Caco-2 (cell line): ENCODE results near the gene KIDINS220. TPM values are rescaled to one million over a fixed set of nuclear protein-coding genes. Genes with fewer than 3 reads are reported as not detected.

Experiments used
- BruUV-seq: library from RNA; stranded (reverse); fragments of 400-500 nt; replicated peaks from 2 replicates; lab custom pipeline; 2021; lab: Mats Ljungman, UMichigan
- CTCF ChIA-PET: fragments of 300-600 bp; sonication (Branson Sonifier 250); formaldehyde crosslinking; loops from one replicate; lab custom pipeline; 2022; ENCODE audit warnings: antibody characterized with exemption; lab: Charles Lee
- POLR2A ChIA-PET: fragments of 300-600 bp; sonication (Branson Sonifier 250); formaldehyde crosslinking; loops from one replicate; lab custom pipeline; 2022; ENCODE audit warnings: antibody characterized with exemption; lab: Charles Lee
- DNase-seq, 2 experiments: peaks; one replicate each; pipeline versions ENCODE4 v3.0.0 to v3.0.0-alpha.2; 2020 to 2022
- H3K27me3 ChIP-seq: replicated peaks from 2 replicates; pipeline ENCODE4 v1.6.0; 2011; ENCODE audit warnings: low read length; ENCODE audit not compliant: control insufficient read depth, insufficient read depth
- H3K36me3 ChIP-seq: 2 replicates; pipeline ENCODE4 v1.5.1; 2011; ENCODE audit warnings: low read length; ENCODE audit not compliant: control insufficient read depth, insufficient read depth
- H3K4me1 ChIP-seq: fragments of 250-450 bp; sonication (Bioruptor Pico); 2 replicates; pipeline ENCODE4 v1.5.1; 2020; ENCODE audit warnings: mild to moderate bottlenecking
- H3K4me3 ChIP-seq: 2 replicates; pipeline ENCODE4 v1.5.1; 2011; ENCODE audit warnings: low read depth, mild to moderate bottlenecking, control low read depth, low read length
- H3K9me3 ChIP-seq: fragments of 250-450 bp; sonication (Bioruptor Pico); 2 replicates; pipeline ENCODE4 v1.5.1; 2020; ENCODE audit warnings: mild to moderate bottlenecking, moderate library complexity
- H3K27ac Mint-ChIP-seq: one replicate; pipeline ENCODE4 v1.8.0; 2022; ENCODE audit warnings: mixed read lengths; ENCODE audit not compliant: unreplicated experiment
- H3K27me3 Mint-ChIP-seq: one replicate; pipeline ENCODE4 v1.8.0; 2022; ENCODE audit warnings: mixed read lengths; ENCODE audit not compliant: insufficient read depth, unreplicated experiment
- H3K36me3 Mint-ChIP-seq: one replicate; pipeline ENCODE4 v1.8.0; 2022; ENCODE audit warnings: mild to moderate bottlenecking, mixed read lengths; ENCODE audit not compliant: insufficient read depth, unreplicated experiment
- H3K4me1 Mint-ChIP-seq: one replicate; pipeline ENCODE4 v1.8.0; 2022; ENCODE audit warnings: low read depth, mixed read lengths; ENCODE audit not compliant: unreplicated experiment
- H3K4me3 Mint-ChIP-seq: one replicate; pipeline ENCODE4 v1.8.0; 2022; ENCODE audit warnings: mild to moderate bottlenecking, moderate library complexity, mixed read lengths; ENCODE audit not compliant: unreplicated experiment
- H3K9me3 Mint-ChIP-seq: one replicate; pipeline ENCODE4 v1.8.0; 2022; ENCODE audit warnings: mixed read lengths; ENCODE audit not compliant: unreplicated experiment
- CTCF ChIP-seq, 2 experiments: fragments of 200-600 bp in 1 of 2; IDR thresholded peaks; 1 replicate in 1 of 2; 2 replicates in 1 of 2; pipeline versions ENCODE4 v1.5.1 to v1.8.0; 2011 to 2022; ENCODE audit warnings: antibody characterized with exemption in 1 of 2, control low read depth in 1 of 2, inconsistent platforms in 1 of 2, low read depth in 1 of 2, low read length in 1 of 2, mild to moderate bottlenecking in 1 of 2, moderate library complexity in 1 of 2; ENCODE audit not compliant: insufficient read depth in 1 of 2, severe bottlenecking in 1 of 2, unreplicated experiment in 1 of 2
- intact Hi-C: fragments of 100-400 bp; cut with micrococcal nuclease; formaldehyde crosslinking; loops from one replicate; pipeline ENCODE4 v1.10.0; 2022; ENCODE audit not compliant: unreplicated experiment
- total RNA-seq: library from RNA; stranded (reverse); gene quantifications from 2 replicates; pipeline ENCODE4 v1.2.3, GENCODE V29; 2022

Gene KIDINS220
- total RNA-seq, 1 experiment from 2014 or later = 32.8 TPM

GRCh38 chr2:8872821-8873432, 35.5 kb upstream of the KIDINS220 start:
- Mint-ChIP-seq H3K9me3 (no peaks in the 10 kb centered on the region), H3K4me3 (no peak overlapping the region), H3K4me1 (no peaks in the 10 kb centered on the region), H3K27ac (no peak overlapping the region), H3K36me3 (no peaks in the 10 kb centered on the region), H3K27me3 (no peaks in the 10 kb centered on the region)
- intact Hi-C loops = loop anchor here (1.0 to 5.0 kb wide), 4 partner anchors 113 to 266 kb away; partner anchors contain the start of gene MBOAT2
- H3K4me1 ChIP-seq = no peaks in the 10 kb centered on the region
- peak in 1 of 2 experiments; percentile 43 for DNase-seq
- no TSS peak for BruUV-seq
- POLR2A ChIA-PET = no interaction called here
- CTCF ChIA-PET = interaction anchor here (0.8 to 2.0 kb wide), 4 partner anchors 114 to 270 kb away, joined by 3 to 6 read pairs (median 4); no protein-coding TSS in a partner anchor
- H3K4me3 ChIP-seq = no peak overlapping the region
- no peaks in the 10 kb centered on the region for H3K27me3 ChIP-seq
- H3K36me3 ChIP-seq = no peaks in the 10 kb centered on the region
- H3K9me3 ChIP-seq = no peaks in the 10 kb centered on the region
- peak; percentile 42 to 71 for TF ChIP-seq CTCF (IDR thresholded peaks at IDR 0.05; ENCODE audit: insufficient read depth in 1 of 2, low read depth in 1 of 2, low read length in 1 of 2, severe bottlenecking in 1 of 2, unreplicated experiment in 1 of 2)

GRCh38 chr2:8870441-8870840, 33.0 kb upstream of the KIDINS220 start:
- no peaks in the 10 kb centered on the region for H3K36me3 ChIP-seq
- H3K36me3 Mint-ChIP-seq = no peaks in the 10 kb centered on the region
- TF ChIP-seq CTCF (IDR thresholded peaks at IDR 0.05; ENCODE audit: insufficient read depth in 1 of 2, low read depth in 1 of 2, low read length in 1 of 2, severe bottlenecking in 1 of 2, unreplicated experiment in 1 of 2) = no peak
- DNase-seq = no peak
- intact Hi-C loops = loop anchor here (5.0 kb wide), 1 partner anchor 132 kb away; the partner anchor contains the start of gene MBOAT2
- no peaks in the 10 kb centered on the region for H3K9me3 ChIP-seq
- BruUV-seq = no TSS peak
- no peak overlapping the region for H3K27ac Mint-ChIP-seq
- no peaks in the 10 kb centered on the region for H3K9me3 Mint-ChIP-seq
- CTCF ChIA-PET = no interaction called here
- POLR2A ChIA-PET = no interaction called here
- H3K27me3 Mint-ChIP-seq = no peaks in the 10 kb centered on the region
- no peaks in the 10 kb centered on the region for H3K27me3 ChIP-seq
- no peak overlapping the region for H3K4me3 ChIP-seq
- H3K4me3 Mint-ChIP-seq = no peak overlapping the region
- no peaks in the 10 kb centered on the region for H3K4me1 Mint-ChIP-seq
- H3K4me1 ChIP-seq = no peaks in the 10 kb centered on the region

- no peak for DNase-seq
- no peak for TF ChIP-seq CTCF (IDR thresholded peaks at IDR 0.05; ENCODE audit: insufficient read depth in 1 of 2, low read depth in 1 of 2, low read length in 1 of 2, severe bottlenecking in 1 of 2, unreplicated experiment in 1 of 2)
- H3K36me3 ChIP-seq = no peaks in the 10 kb centered on the region
- no peaks in the 10 kb centered on the region for H3K27me3 Mint-ChIP-seq
- CTCF ChIA-PET = no interaction called here
- POLR2A ChIA-PET = no interaction called here
- no peak overlapping the region for H3K4me3 Mint-ChIP-seq
- no peaks in the 10 kb centered on the region for H3K9me3 Mint-ChIP-seq
- H3K36me3 Mint-ChIP-seq = no peaks in the 10 kb centered on the region
- no peak overlapping the region for H3K27ac Mint-ChIP-seq
- no peaks in the 10 kb centered on the region for H3K9me3 ChIP-seq
- no peak overlapping the region for H3K4me3 ChIP-seq
- no TSS peak for BruUV-seq
- H3K27me3 ChIP-seq = no peaks in the 10 kb centered on the region
- no peaks in the 10 kb centered on the region for H3K4me1 ChIP-seq
- H3K4me1 Mint-ChIP-seq = no peaks in the 10 kb centered on the region
- intact Hi-C loops = no loop called here
Measured at GRCh38 chr2:8867363-8867762, 29.9 kb upstream of the KIDINS220 start.
